Measurements from ENCODE around the gene ABRAXAS1. TPM values are rescaled to one million over a fixed set of nuclear protein-coding genes. Genes with fewer than 3 reads are reported as not detected.
A peak's percentile ranks its signal among the peaks of the same experiment; 100 is the strongest.

ABRAXAS1 gene
- polyA plus RNA-seq, 2 donors: 2.8 to 4.3 TPM

GRCh38 chr4:83455281-83456183 is 29.4 kb downstream of the ABRAXAS1 start, which contains the start of the genes HELQ and MRPS18C:
Gene HELQ, minus strand, starts transcription at chr4:83455823. Its CDS starts 130 bp downstream, at chr4:83455693.
Gene MRPS18C, plus strand, starts transcription at chr4:83456058. Its CDS starts 20 bp downstream, at chr4:83456078.
- Histone ChIP-seq H3K27ac (ENCODE audit: low read depth in 2 of 2, low read length in 1 of 2) (peak within 1 kb of the TSS; percentile 98 to 100), H3K4me3 (ENCODE audit: low read depth in 1 of 2, low read length in 2 of 2) (peak within 1 kb of the TSS; percentile 88 to 98), H3K9me3 (ENCODE audit: control insufficient read depth in 2 of 2, insufficient read depth in 1 of 2, low read depth in 1 of 2, low read length in 1 of 2) (no peaks in the 10 kb centered on the region), H3K36me3 (ENCODE audit: control insufficient read depth in 2 of 2, insufficient read depth in 2 of 2, low read length in 1 of 2) (peaks cover 0 to 4% of the 10 kb centered on the region in 2 donors), H3K4me1 (ENCODE audit: control insufficient read depth in 2 of 2, insufficient read depth in 2 of 2, low read length in 1 of 2) (no peaks in the 10 kb centered on the region), H3K27me3 (ENCODE audit: control insufficient read depth in 1 of 2, insufficient read depth in 2 of 2, low read length in 2 of 2) (no peaks in the 10 kb centered on the region)
- 0% methylated on average over 58 of the region's 58 CpGs for WGBS, 2 donors

GRCh38 chr4:83454686-83455085 is 30.2 kb downstream of the ABRAXAS1 start:
- peak overlapping the region; percentile 88 to 98 for H3K4me3 ChIP-seq (ENCODE audit: low read depth in 1 of 2, low read length in 2 of 2)
- H3K27ac ChIP-seq (ENCODE audit: low read depth in 2 of 2, low read length in 1 of 2): peak overlapping the region in 1 of 2 donors; percentile 22
- H3K4me1 ChIP-seq (ENCODE audit: control insufficient read depth in 2 of 2, insufficient read depth in 2 of 2, low read length in 1 of 2): no peaks in the 10 kb centered on the region
- H3K27me3 ChIP-seq (ENCODE audit: control insufficient read depth in 1 of 2, insufficient read depth in 2 of 2, low read length in 2 of 2): no peaks in the 10 kb centered on the region
- 24 to 26% methylated on average over 6 of the region's 6 CpGs for WGBS, 2 donors
- no peaks in the 10 kb centered on the region for H3K9me3 ChIP-seq (ENCODE audit: control insufficient read depth in 2 of 2, insufficient read depth in 1 of 2, low read depth in 1 of 2, low read length in 1 of 2)
- H3K36me3 ChIP-seq (ENCODE audit: control insufficient read depth in 2 of 2, insufficient read depth in 2 of 2, low read length in 1 of 2): peaks cover 0 to 4% of the 10 kb centered on the region in 2 donors

GRCh38 chr4:83449009-83449408 is 35.9 kb downstream of the ABRAXAS1 start:
- H3K27me3 ChIP-seq (ENCODE audit: control insufficient read depth in 1 of 2, insufficient read depth in 2 of 2, low read length in 2 of 2): no peaks in the 10 kb centered on the region
- no peak overlapping the region for H3K4me3 ChIP-seq (ENCODE audit: low read depth in 1 of 2, low read length in 2 of 2)
- peaks cover 0 to 5% of the 10 kb centered on the region in 2 donors for H3K36me3 ChIP-seq (ENCODE audit: control insufficient read depth in 2 of 2, insufficient read depth in 2 of 2, low read length in 1 of 2)
- H3K9me3 ChIP-seq (ENCODE audit: control insufficient read depth in 2 of 2, insufficient read depth in 1 of 2, low read depth in 1 of 2, low read length in 1 of 2): no peaks in the 10 kb centered on the region
- H3K4me1 ChIP-seq (ENCODE audit: control insufficient read depth in 2 of 2, insufficient read depth in 2 of 2, low read length in 1 of 2): no peaks in the 10 kb centered on the region
- H3K27ac ChIP-seq (ENCODE audit: low read depth in 2 of 2, low read length in 1 of 2): no peak overlapping the region
- 68 to 78% methylated on average over 2 of the region's 2 CpGs for WGBS, 2 donors

- peaks cover 3 to 8% of the 10 kb centered on the region in 2 donors for H3K36me3 ChIP-seq (ENCODE audit: control insufficient read depth in 2 of 2, insufficient read depth in 2 of 2, low read length in 1 of 2)
- WGBS, 2 donors: 82 to 87% methylated on average over 3 of the region's 3 CpGs
- H3K4me1 ChIP-seq (ENCODE audit: control insufficient read depth in 2 of 2, insufficient read depth in 2 of 2, low read length in 1 of 2): no peaks in the 10 kb centered on the region
- no peak overlapping the region for H3K27ac ChIP-seq (ENCODE audit: low read depth in 2 of 2, low read length in 1 of 2)
- no peaks in the 10 kb centered on the region for H3K27me3 ChIP-seq (ENCODE audit: control insufficient read depth in 1 of 2, insufficient read depth in 2 of 2, low read length in 2 of 2)
- H3K9me3 ChIP-seq (ENCODE audit: control insufficient read depth in 2 of 2, insufficient read depth in 1 of 2, low read depth in 1 of 2, low read length in 1 of 2): no peaks in the 10 kb centered on the region
- no peak overlapping the region for H3K4me3 ChIP-seq (ENCODE audit: low read depth in 1 of 2, low read length in 2 of 2)
Measured at GRCh38 chr4:83440899-83441298, 44.0 kb downstream of the ABRAXAS1 start.

- peaks cover 3 to 8% of the 10 kb centered on the region in 2 donors for H3K36me3 ChIP-seq (ENCODE audit: control insufficient read depth in 2 of 2, insufficient read depth in 2 of 2, low read length in 1 of 2)
- H3K4me3 ChIP-seq (ENCODE audit: low read depth in 1 of 2, low read length in 2 of 2): no peak overlapping the region
- H3K27ac ChIP-seq (ENCODE audit: low read depth in 2 of 2, low read length in 1 of 2): no peak overlapping the region
- no peaks in the 10 kb centered on the region for H3K9me3 ChIP-seq (ENCODE audit: control insufficient read depth in 2 of 2, insufficient read depth in 1 of 2, low read depth in 1 of 2, low read length in 1 of 2)
- H3K27me3 ChIP-seq (ENCODE audit: control insufficient read depth in 1 of 2, insufficient read depth in 2 of 2, low read length in 2 of 2): no peaks in the 10 kb centered on the region
- H3K4me1 ChIP-seq (ENCODE audit: control insufficient read depth in 2 of 2, insufficient read depth in 2 of 2, low read length in 1 of 2): no peaks in the 10 kb centered on the region
- 88% methylated on average over 1 of the region's 1 CpG for WGBS, 2 donors
Measured at GRCh38 chr4:83440148-83440814, 44.6 kb downstream of the ABRAXAS1 start.

- H3K27me3 ChIP-seq (ENCODE audit: control insufficient read depth in 1 of 2, insufficient read depth in 2 of 2, low read length in 2 of 2): no peaks in the 10 kb centered on the region
- H3K4me1 ChIP-seq (ENCODE audit: control insufficient read depth in 2 of 2, insufficient read depth in 2 of 2, low read length in 1 of 2): no peaks in the 10 kb centered on the region
- no peak overlapping the region for H3K27ac ChIP-seq (ENCODE audit: low read depth in 2 of 2, low read length in 1 of 2)
- no peak overlapping the region for H3K4me3 ChIP-seq (ENCODE audit: low read depth in 1 of 2, low read length in 2 of 2)
- peaks cover 3 to 8% of the 10 kb centered on the region in 2 donors for H3K36me3 ChIP-seq (ENCODE audit: control insufficient read depth in 2 of 2, insufficient read depth in 2 of 2, low read length in 1 of 2)
- H3K9me3 ChIP-seq (ENCODE audit: control insufficient read depth in 2 of 2, insufficient read depth in 1 of 2, low read depth in 1 of 2, low read length in 1 of 2): no peaks in the 10 kb centered on the region
Measured at GRCh38 chr4:83438719-83439118, 46.2 kb downstream of the ABRAXAS1 start.

GRCh38 chr4:83436680-83437079 is 48.2 kb downstream of the ABRAXAS1 start:
- Histone ChIP-seq H3K27me3 (ENCODE audit: control insufficient read depth in 1 of 2, insufficient read depth in 2 of 2, low read length in 2 of 2) (no peaks in the 10 kb centered on the region), H3K36me3 (ENCODE audit: control insufficient read depth in 2 of 2, insufficient read depth in 2 of 2, low read length in 1 of 2) (peaks cover under 1 to 6% of the 10 kb centered on the region in 2 donors), H3K27ac (ENCODE audit: low read depth in 2 of 2, low read length in 1 of 2) (no peak overlapping the region), H3K9me3 (ENCODE audit: control insufficient read depth in 2 of 2, insufficient read depth in 1 of 2, low read depth in 1 of 2, low read length in 1 of 2) (no peaks in the 10 kb centered on the region), H3K4me3 (ENCODE audit: low read depth in 1 of 2, low read length in 2 of 2) (no peak overlapping the region), H3K4me1 (ENCODE audit: control insufficient read depth in 2 of 2, insufficient read depth in 2 of 2, low read length in 1 of 2) (no peaks in the 10 kb centered on the region)
- WGBS, 2 donors: 88 to 96% methylated on average over 4 of the region's 4 CpGs

- 95 to 98% methylated on average over 1 of the region's 1 CpG for WGBS, 2 donors
- no peaks in the 10 kb centered on the region for H3K27me3 ChIP-seq (ENCODE audit: control insufficient read depth in 1 of 2, insufficient read depth in 2 of 2, low read length in 2 of 2)
- no peaks in the 10 kb centered on the region for H3K4me1 ChIP-seq (ENCODE audit: control insufficient read depth in 2 of 2, insufficient read depth in 2 of 2, low read length in 1 of 2)
- no peak overlapping the region for H3K27ac ChIP-seq (ENCODE audit: low read depth in 2 of 2, low read length in 1 of 2)
- H3K4me3 ChIP-seq (ENCODE audit: low read depth in 1 of 2, low read length in 2 of 2): no peak overlapping the region
- peaks cover 0 to 3% of the 10 kb centered on the region in 2 donors for H3K36me3 ChIP-seq (ENCODE audit: control insufficient read depth in 2 of 2, insufficient read depth in 2 of 2, low read length in 1 of 2)
- no peaks in the 10 kb centered on the region for H3K9me3 ChIP-seq (ENCODE audit: control insufficient read depth in 2 of 2, insufficient read depth in 1 of 2, low read depth in 1 of 2, low read length in 1 of 2)
Measured at GRCh38 chr4:83431200-83431599, 53.7 kb downstream of the ABRAXAS1 start.

GRCh38 chr4:83418211-83418610 is 66.7 kb downstream of the ABRAXAS1 start:
- H3K4me3 ChIP-seq (ENCODE audit: low read depth in 1 of 2, low read length in 2 of 2): no peak overlapping the region
- no peak overlapping the region for H3K27ac ChIP-seq (ENCODE audit: low read depth in 2 of 2, low read length in 1 of 2)
- H3K9me3 ChIP-seq (ENCODE audit: control insufficient read depth in 2 of 2, insufficient read depth in 1 of 2, low read depth in 1 of 2, low read length in 1 of 2): no peaks in the 10 kb centered on the region
- H3K27me3 ChIP-seq (ENCODE audit: control insufficient read depth in 1 of 2, insufficient read depth in 2 of 2, low read length in 2 of 2): no peaks in the 10 kb centered on the region
- H3K4me1 ChIP-seq (ENCODE audit: control insufficient read depth in 2 of 2, insufficient read depth in 2 of 2, low read length in 1 of 2): no peaks in the 10 kb centered on the region
- H3K36me3 ChIP-seq (ENCODE audit: control insufficient read depth in 2 of 2, insufficient read depth in 2 of 2, low read length in 1 of 2): peaks cover 4% of the 10 kb centered on the region in 2 donors
